Smooth muscle cell (in vitro differentiated cells): Measurements from ENCODE around the gene ABLIM2. TPM values are rescaled to one million over a fixed set of nuclear protein-coding genes. Genes with fewer than 3 reads are reported as not detected.

ENCODE experiments used
- DNase-seq: peaks from one replicate; lab custom pipeline; 2025; ENCODE audit not compliant: unreplicated experiment; lab: John Stamatoyannopoulos, UW
- H2AFZ ChIP-seq: fragments of 200-600 bp; sonication (generic); 2 replicates; pipeline ENCODE4 v1.6.0; 2016; ENCODE audit warnings: antibody characterized with exemption, low read depth, mild to moderate bottlenecking
- H3F3A ChIP-seq: fragments of 200-600 bp; sonication (generic); 2 replicates; pipeline ENCODE4 v1.6.0; 2017; ENCODE audit warnings: antibody characterized with exemption, low read depth
- H3K27ac ChIP-seq: fragments of 200-600 bp; sonication (generic); 2 replicates; pipeline ENCODE4 v1.5.1; 2016; ENCODE audit warnings: low read depth, mild to moderate bottlenecking
- H3K27me3 ChIP-seq: fragments of 200-600 bp; sonication (generic); 2 replicates; pipeline ENCODE4 v1.6.1; 2016; ENCODE audit warnings: low read depth, mild to moderate bottlenecking
- H3K36me3 ChIP-seq: fragments of 200-600 bp; sonication (generic); 2 replicates; pipeline ENCODE4 v1.5.1; 2016; ENCODE audit warnings: low read depth
- H3K4me1 ChIP-seq: fragments of 200-600 bp; sonication (generic); 2 replicates; pipeline ENCODE4 v1.5.1; 2016; ENCODE audit warnings: low read depth
- H3K4me2 ChIP-seq: fragments of 200-600 bp; sonication (generic); 2 replicates; pipeline ENCODE4 v1.6.0; 2016; ENCODE audit warnings: mild to moderate bottlenecking
- H3K4me3 ChIP-seq: fragments of 200-600 bp; sonication (generic); 2 replicates; pipeline ENCODE4 v1.5.1; 2016; ENCODE audit warnings: mild to moderate bottlenecking
- H3K79me2 ChIP-seq: fragments of 200-600 bp; sonication (generic); 2 replicates; pipeline ENCODE4 v1.6.0; 2016; ENCODE audit warnings: low read depth, mild to moderate bottlenecking
- H3K9ac ChIP-seq: fragments of 200-600 bp; sonication (generic); 2 replicates; pipeline ENCODE4 v1.6.0; 2016; ENCODE audit warnings: low read depth
- H3K9me3 ChIP-seq: fragments of 200-600 bp; sonication (generic); replicated peaks from 2 replicates; pipeline ENCODE4 v1.5.1; 2016; ENCODE audit warnings: low read depth
- H4K20me1 ChIP-seq: fragments of 200-600 bp; sonication (generic); 2 replicates; pipeline ENCODE4 v1.6.0; 2016; ENCODE audit warnings: low read depth
- WGBS: methylation state at CpG from one replicate; pipeline ENCODE4 v1.1.7; 2016; ENCODE audit warnings: low lambda C conversion rate; 5-methylcytosine and 5-hydroxymethylcytosine counted together
- polyA plus RNA-seq: library from polyadenylated mRNA; unstranded; fragments of >200 nt; fragmentation: Nextera tagmentation; extraction: Ambion mirVana; gene quantifications from 2 replicates; pipeline ENCODE4 v1.2.1, GENCODE V29; 2016
- total RNA-seq: library from RNA; depleted of rRNA; stranded (reverse); fragments of >200 nt; gene quantifications from 2 replicates; pipeline ENCODE4 v1.2.3, GENCODE V29; 2014
- TF ChIP-seq, protein P1 (sequence below): fragments of 200-600 bp; sonication (generic); IDR thresholded peaks from 2 replicates; pipeline ENCODE4 v1.5.1; 2017; ENCODE audit warnings: borderline replicate concordance, mild to moderate bottlenecking, antibody characterized with exemption; ENCODE audit not compliant: insufficient read depth, poor library complexity, severe bottlenecking

The ABLIM2 gene
- total and polyA plus RNA-seq, 2 experiments from 2014 or later = 0.08 TPM; not detected in 1

DNA sequence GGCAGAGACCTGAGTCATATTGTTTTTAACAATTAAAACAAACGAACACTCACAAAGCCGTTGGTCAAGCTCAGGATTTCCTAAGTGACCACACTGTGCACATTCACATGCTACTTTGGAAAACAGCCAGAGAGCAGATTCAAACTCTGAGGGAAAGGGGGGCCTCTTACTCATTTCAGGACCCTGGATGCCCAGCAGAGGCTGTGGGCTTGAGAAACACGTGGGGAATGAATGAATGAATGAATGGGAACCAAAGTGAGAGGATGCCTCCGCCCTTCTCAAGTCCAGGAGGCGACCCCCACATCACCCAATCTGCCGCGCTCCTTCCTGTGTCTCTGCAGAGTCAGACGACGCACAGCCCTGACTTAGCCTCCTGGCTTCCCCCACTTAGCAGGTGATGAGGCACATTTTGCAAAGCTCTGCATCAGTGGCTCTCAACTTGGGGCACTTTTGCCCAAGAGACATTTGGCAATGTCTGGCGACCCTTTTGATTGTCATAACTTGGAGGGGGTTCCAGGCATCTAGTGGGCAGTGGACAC is 76.0 kb downstream of the ABLIM2 start:
- TF ChIP-seq, protein P1, sequence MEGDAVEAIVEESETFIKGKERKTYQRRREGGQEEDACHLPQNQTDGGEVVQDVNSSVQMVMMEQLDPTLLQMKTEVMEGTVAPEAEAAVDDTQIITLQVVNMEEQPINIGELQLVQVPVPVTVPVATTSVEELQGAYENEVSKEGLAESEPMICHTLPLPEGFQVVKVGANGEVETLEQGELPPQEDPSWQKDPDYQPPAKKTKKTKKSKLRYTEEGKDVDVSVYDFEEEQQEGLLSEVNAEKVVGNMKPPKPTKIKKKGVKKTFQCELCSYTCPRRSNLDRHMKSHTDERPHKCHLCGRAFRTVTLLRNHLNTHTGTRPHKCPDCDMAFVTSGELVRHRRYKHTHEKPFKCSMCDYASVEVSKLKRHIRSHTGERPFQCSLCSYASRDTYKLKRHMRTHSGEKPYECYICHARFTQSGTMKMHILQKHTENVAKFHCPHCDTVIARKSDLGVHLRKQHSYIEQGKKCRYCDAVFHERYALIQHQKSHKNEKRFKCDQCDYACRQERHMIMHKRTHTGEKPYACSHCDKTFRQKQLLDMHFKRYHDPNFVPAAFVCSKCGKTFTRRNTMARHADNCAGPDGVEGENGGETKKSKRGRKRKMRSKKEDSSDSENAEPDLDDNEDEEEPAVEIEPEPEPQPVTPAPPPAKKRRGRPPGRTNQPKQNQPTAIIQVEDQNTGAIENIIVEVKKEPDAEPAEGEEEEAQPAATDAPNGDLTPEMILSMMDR = no peak
- H3K4me3 ChIP-seq = no peak overlapping the region
- no peaks in the 10 kb centered on the region for H4K20me1 ChIP-seq
- H3K4me1 ChIP-seq = no peaks in the 10 kb centered on the region
- WGBS = 79% methylated on average over 10 of the region's 10 CpGs
- no peaks in the 10 kb centered on the region for H3K9me3 ChIP-seq
- no peak overlapping the region for H2AFZ ChIP-seq
- no peak for DNase-seq
- peaks cover 6% of the 10 kb centered on the region for H3K27me3 ChIP-seq
- H3K9ac ChIP-seq = no peak overlapping the region
- H3K4me2 ChIP-seq = no peak overlapping the region
- H3K27ac ChIP-seq = no peak overlapping the region
- H3K36me3 ChIP-seq = no peaks in the 10 kb centered on the region
- no peaks in the 10 kb centered on the region for H3F3A ChIP-seq
- H3K79me2 ChIP-seq = no peaks in the 10 kb centered on the region

DNA sequence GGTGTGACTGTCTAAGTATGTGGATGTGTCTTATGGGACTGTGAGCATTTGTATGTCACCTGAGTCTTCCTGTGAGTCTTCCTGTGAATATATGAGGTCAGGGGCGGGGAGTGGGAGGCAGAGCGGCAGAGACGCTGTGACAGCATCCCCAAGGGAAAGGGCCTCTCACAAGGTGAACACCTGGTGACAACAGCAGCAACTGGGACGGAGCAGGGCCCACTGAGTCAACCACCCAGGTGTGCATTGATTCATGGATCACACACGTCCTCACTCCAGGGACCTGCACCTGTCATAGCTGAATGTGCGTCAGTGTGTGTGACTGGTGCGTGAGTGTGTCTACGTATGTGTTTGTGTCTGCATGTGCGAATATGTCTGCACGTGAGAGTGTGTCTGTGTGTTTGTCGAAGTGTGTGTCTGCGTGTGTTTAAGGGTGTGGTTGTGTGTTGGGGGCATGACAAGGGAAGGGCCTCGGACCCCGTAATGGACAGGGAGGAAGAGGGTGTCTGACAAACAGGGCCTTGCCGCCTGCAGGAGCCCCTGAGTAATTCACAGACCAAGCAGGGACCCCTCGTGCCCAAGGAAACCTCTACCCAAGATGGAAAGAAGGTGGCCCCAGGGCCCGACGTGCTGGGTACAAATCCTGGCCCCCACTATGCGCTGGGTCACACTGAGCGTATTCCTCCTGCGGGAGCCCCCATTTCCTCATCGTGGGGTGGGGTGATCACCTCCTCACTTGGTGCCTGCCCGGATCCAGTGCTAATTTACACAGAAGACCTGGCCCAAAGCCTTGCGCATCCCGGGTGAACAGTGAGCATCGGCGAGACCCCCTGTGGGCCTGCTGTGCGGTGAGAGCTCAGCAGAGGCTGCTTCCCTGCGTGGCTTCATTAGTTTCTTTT is 76.7 kb downstream of the ABLIM2 start:
- Histone ChIP-seq H3K9me3 (no peaks in the 10 kb centered on the region), H3K27ac (no peak overlapping the region), H3K36me3 (no peaks in the 10 kb centered on the region), H3K79me2 (no peaks in the 10 kb centered on the region), H3K9ac (no peak overlapping the region), H2AFZ (no peak overlapping the region), H3K4me3 (no peak overlapping the region), H3K4me2 (no peak overlapping the region), H4K20me1 (no peaks in the 10 kb centered on the region), H3K4me1 (no peaks in the 10 kb centered on the region), H3K27me3 (peaks cover 6% of the 10 kb centered on the region), H3F3A (no peaks in the 10 kb centered on the region)
- TF ChIP-seq, protein P1 = no peak
- 91% methylated on average over 29 of the region's 29 CpGs for WGBS
- DNase-seq = no peak

DNA sequence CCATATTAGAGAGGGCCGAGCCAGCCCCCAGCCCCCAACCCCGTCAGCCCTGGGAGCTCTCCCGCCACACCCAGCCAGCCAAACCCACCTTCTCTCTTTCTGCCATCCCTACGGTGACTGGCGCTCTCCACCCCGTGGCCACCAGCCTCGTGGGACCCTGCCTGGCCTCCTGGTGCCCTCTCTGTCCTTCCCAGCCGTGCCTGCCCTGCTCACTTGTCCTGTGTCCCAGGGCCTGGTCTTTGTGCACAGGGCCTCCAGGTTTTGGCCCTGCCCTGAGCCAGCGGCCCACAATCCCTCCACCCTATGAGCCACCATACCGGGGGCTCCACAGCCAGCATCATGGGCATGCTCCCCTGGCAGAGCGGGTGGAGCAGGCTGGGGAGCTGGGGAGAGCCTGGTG is 77.4 kb downstream of the ABLIM2 start:
- H3K9ac ChIP-seq = no peak overlapping the region
- no peak overlapping the region for H3K4me2 ChIP-seq
- no peak for DNase-seq
- TF ChIP-seq, protein P1 = no peak
- no peaks in the 10 kb centered on the region for H3K36me3 ChIP-seq
- no peak overlapping the region for H2AFZ ChIP-seq
- H3K4me3 ChIP-seq = no peak overlapping the region
- 90% methylated on average over 10 of the region's 11 CpGs for WGBS
- peaks cover 6% of the 10 kb centered on the region for H3K27me3 ChIP-seq
- H3F3A ChIP-seq = no peaks in the 10 kb centered on the region
- no peak overlapping the region for H3K27ac ChIP-seq
- no peaks in the 10 kb centered on the region for H3K4me1 ChIP-seq
- H3K79me2 ChIP-seq = no peaks in the 10 kb centered on the region
- H3K9me3 ChIP-seq = no peaks in the 10 kb centered on the region
- H4K20me1 ChIP-seq = no peaks in the 10 kb centered on the region
